Hematopoietic multipotent progenitor cell treated with erythropoietin and hydrocortisone succinate and interleukin-3 and kit ligand, for 4 days (in vitro differentiated cells): ENCODE data around the gene CIRBP.

Source experiments
- DNase-seq: peaks from one replicate; pipeline ENCODE4 v3.0.0-alpha.2; 2015

CIRBP gene

GRCh38 chr19:1245494-1246264 is 23.5 kb upstream of the CIRBP start:
- no peak for DNase-seq

- DNase-seq = peak; percentile 11
Measured at GRCh38 chr19:1246265-1247087, 22.7 kb upstream of the CIRBP start.

GRCh38 chr19:1247748-1248138 is 21.4 kb upstream of the CIRBP start:
- no peak for DNase-seq

- peak; percentile 85 for DNase-seq
Measured at GRCh38 chr19:1248139-1248785, 20.9 kb upstream of the CIRBP start, which contains the start of gene MIDN. TSS of gene MIDN (plus strand) at chr19:1248583. CDS start at chr19:1250297, 1,714 bp downstream.

GRCh38 chr19:1248786-1249297 is 20.3 kb upstream of the CIRBP start:
- DNase-seq = peak; percentile 84

- peak; percentile 98 for DNase-seq
Measured at GRCh38 chr19:1249298-1249989, 19.7 kb upstream of the CIRBP start.

- DNase-seq = no peak
Measured at GRCh38 chr19:1249990-1250436, 19.1 kb upstream of the CIRBP start.

GRCh38 chr19:1250437-1251260 is 18.5 kb upstream of the CIRBP start:
- DNase-seq = peak; percentile 85

GRCh38 chr19:1251330-1252220 is 17.6 kb upstream of the CIRBP start:
- peak; percentile 91 for DNase-seq

- DNase-seq = peak; percentile 95
Measured at GRCh38 chr19:1252221-1252820, 16.8 kb upstream of the CIRBP start.

GRCh38 chr19:1252821-1253513 is 16.2 kb upstream of the CIRBP start:
- DNase-seq = peak; percentile 95

GRCh38 chr19:1253514-1254080 is 15.5 kb upstream of the CIRBP start:
- peak; percentile 92 for DNase-seq

- DNase-seq = peak; percentile 10
Measured at GRCh38 chr19:1254081-1254527, 15.0 kb upstream of the CIRBP start.

- no peak for DNase-seq
Measured at GRCh38 chr19:1254530-1255185, 14.5 kb upstream of the CIRBP start.

- no peak for DNase-seq
Measured at GRCh38 chr19:1255186-1256161, 13.7 kb upstream of the CIRBP start.

GRCh38 chr19:1256646-1257474 is 12.3 kb upstream of the CIRBP start:
- no peak for DNase-seq
